Right hindlimb (tissue), 1 donor: ENCODE data around the gene PAQR5.
"Not testable (repeated sequence)": the region's sequence is repeated elsewhere in the genome, so short reads cannot be mapped to it uniquely, and the experiment has no call there.

ENCODE experiments used
- DNase-seq: peaks from one replicate; pipeline ENCODE4 v3.0.0-alpha.2; 2018

PAQR5 gene

GRCh38 chr15:69298697-69299441, at the start of gene PAQR5:
Gene PAQR5, plus strand, starts transcription at chr15:69298912. Its CDS starts 61,169 bp downstream, at chr15:69360081.
- no peak for DNase-seq

GRCh38 chr15:69253156-69253555, 45.6 kb upstream of the PAQR5 start:
- peak; percentile 26 for DNase-seq

DNA sequence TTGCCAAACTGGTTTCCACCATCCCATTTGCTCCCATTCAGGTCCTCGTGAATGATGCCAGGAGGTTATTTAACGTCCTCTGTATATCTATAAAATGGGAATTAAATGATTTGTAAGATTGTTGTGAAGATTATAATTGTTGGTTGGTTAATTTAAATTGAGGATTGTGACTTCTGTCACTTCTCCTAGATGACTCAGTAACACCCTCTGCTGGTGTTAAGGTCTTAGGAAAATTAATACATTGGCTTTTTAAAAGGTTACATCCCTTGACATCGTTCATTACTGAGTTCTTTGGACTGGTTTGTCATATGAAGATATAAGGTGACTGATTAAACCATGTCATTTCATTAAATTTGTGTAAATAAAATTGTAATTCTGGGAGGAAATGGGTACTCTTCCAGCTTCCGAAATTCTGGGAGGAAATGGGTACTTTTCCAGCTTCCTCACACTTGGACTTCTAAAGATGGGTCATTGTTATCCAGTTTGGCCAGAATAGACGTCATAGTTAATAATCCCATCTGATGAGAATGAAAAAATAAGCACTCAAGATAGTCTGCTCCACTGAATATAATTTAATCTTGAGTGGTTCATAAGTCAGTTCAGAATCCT, 33.3 kb upstream of the PAQR5 start:
- DNase-seq: no peak

GRCh38 chr15:69271217-69271616, 27.5 kb upstream of the PAQR5 start:
- DNase-seq: no peak

- no peak for DNase-seq
Measured at GRCh38 chr15:69272139-69272538, 26.6 kb upstream of the PAQR5 start.

DNA sequence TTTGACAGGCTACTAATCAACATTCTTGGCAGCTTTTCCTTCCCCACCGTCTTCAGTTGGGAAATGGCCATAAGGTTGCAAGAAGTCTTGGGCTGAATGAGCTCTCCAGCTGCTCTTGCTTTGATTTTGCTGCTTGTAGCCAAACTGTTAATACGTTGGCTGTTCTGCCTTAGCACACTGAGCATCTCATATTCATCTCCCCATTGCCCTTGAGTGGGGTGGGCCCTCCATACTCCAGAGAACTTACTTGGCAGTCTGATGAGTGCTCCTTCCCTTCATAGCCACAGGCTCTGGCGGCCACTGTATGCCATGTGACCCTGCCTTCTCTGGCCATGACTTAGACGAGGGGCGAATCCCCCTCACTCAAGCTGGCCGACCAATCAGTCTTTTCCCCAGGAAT, 25.8 kb upstream of the PAQR5 start:
- no peak for DNase-seq

DNA sequence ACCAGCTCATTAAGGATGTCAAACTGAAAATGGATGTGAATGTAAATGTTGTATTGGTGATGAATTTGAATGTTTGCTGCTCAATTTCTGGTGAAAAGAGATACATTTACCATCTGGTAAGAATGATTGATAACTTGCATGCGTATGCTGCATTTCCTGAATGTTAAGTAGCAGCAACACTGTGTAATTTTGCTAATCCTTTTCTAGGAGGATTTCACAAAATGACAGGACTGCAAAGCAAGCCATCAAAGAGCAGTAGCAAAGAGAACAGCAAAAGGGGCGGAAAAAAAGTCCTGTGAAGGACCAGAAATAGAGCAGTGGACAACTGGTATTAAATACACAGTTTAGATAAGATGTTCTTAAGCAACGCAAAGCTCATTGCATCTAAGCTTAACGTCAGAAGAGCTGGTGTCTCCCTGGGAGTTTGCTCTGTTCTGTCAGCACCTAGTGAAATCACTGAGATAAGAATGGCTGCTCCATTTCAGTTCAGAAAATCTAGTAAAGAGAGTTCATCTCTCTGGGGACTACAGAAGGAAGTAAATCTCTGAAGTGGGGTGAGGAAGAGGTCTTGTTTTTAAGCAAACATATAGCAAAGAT, 23.5 kb upstream of the PAQR5 start:
- no peak for DNase-seq

- DNase-seq: no peak
Measured at GRCh38 chr15:69275933-69276560, 22.7 kb upstream of the PAQR5 start.

GRCh38 chr15:69277316-69277715, 21.4 kb upstream of the PAQR5 start:
- no peak for DNase-seq

GRCh38 chr15:69279636-69280035, 19.1 kb upstream of the PAQR5 start:
- DNase-seq: no peak

- DNase-seq: no peak
Measured at GRCh38 chr15:69280783-69281182, 17.9 kb upstream of the PAQR5 start.

GRCh38 chr15:69282104-69282743, 16.5 kb upstream of the PAQR5 start:
- no peak for DNase-seq

GRCh38 chr15:69285834-69286233, 12.9 kb upstream of the PAQR5 start:
- no peak for DNase-seq

GRCh38 chr15:69288011-69288410, 10.7 kb upstream of the PAQR5 start:
- no peak for DNase-seq

DNA sequence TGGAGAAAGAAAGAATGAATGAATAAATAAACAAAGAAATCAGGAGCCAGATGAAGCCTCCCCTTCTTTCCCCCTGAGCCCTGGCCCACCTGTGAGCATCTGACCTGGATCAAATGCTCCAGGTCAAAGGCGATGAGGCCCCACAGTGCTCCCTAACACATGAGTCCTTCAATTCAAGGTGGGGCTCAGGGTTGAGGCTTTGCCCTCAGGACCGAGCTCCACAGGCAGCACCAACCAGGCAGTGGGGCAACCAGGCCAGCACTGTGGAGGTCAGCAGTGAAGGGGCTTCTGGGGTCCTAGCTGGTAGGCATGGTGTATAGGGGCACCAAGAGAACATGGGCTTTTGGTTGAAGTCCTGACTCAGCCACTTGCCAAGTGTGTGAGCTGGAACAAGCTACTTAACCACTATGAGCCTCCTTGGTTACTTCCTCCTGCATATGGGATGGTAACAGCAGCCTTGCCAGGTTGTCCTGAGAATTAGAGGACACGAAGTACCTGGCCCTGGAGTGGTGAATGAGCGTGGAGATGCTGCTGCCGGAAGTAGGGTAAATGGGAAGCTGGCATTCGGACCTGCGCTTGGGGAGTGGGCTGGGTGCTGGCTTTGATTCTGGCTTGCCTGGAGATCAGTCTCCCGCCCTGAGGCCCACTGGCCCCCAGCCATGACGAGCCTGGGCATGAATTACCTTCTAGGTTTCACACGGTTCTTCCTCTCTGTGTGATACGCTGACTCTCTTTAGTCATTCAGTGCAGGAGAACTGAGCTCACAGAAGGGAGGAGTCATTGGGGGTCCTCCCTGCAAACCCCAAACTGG, 10.0 kb upstream of the PAQR5 start:
- no peak for DNase-seq

- no peak for DNase-seq
Measured at GRCh38 chr15:69289342-69290146, 9.2 kb upstream of the PAQR5 start.

GRCh38 chr15:69290346-69291164, 8.2 kb upstream of the PAQR5 start:
- DNase-seq: no peak

DNA sequence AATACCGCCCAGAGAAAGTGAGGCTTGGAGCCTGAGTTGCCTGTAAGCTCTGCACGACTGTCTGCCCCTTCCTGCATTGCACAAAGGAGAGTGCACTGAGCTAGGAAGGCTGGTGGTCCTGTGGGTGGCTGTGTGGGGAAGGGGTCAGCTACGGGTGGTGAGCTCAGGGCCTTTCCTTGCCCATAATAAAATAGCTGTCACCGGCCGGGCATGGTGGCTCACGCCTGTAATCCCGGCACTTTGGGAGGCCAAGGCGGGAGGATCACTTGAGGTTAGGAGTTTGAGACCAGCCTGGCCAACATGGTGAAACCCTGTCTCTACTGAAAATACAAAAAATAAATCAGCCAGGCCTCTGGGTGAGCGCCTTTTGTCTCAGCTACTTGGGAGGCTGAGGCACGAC, 7.1 kb upstream of the PAQR5 start:
- not testable (repeated sequence) for DNase-seq

DNA sequence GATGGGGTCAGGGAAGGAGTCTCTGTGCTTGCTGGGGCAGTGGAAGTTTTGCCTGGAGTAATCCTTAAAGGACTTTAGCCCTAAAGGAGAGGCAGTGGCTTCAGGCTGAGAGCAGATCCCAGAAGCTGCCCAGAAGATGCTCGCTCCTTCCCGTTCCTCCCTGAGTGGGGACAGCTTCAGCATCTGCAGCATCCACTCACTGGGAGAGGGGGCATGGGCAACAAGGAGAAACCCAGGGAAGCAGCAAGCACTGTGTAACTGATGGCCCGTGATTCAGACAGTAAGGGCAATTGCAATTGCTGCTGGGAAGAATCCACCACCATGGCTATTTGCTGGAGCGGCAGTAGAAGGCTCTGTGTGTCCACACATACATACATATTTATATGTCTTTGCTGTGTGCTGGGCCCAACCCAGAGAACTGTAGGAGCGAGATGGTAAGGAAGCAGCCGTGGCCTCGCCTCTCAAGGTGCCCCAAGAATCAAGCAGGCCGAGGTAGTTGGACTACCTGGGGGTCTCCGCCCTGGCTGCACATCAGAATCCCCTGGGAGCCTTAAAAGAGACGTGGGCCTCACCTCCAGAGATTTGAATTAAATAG, 5.8 kb upstream of the PAQR5 start:
- no peak for DNase-seq
